ENCODE data around the gene SLFN5. TPM values are rescaled to one million over a fixed set of nuclear protein-coding genes. Genes with fewer than 3 reads are reported as not detected.

Gene SLFN5
- total RNA-seq, 1 donor from 2014 or later, result 18.2 TPM

DNA sequence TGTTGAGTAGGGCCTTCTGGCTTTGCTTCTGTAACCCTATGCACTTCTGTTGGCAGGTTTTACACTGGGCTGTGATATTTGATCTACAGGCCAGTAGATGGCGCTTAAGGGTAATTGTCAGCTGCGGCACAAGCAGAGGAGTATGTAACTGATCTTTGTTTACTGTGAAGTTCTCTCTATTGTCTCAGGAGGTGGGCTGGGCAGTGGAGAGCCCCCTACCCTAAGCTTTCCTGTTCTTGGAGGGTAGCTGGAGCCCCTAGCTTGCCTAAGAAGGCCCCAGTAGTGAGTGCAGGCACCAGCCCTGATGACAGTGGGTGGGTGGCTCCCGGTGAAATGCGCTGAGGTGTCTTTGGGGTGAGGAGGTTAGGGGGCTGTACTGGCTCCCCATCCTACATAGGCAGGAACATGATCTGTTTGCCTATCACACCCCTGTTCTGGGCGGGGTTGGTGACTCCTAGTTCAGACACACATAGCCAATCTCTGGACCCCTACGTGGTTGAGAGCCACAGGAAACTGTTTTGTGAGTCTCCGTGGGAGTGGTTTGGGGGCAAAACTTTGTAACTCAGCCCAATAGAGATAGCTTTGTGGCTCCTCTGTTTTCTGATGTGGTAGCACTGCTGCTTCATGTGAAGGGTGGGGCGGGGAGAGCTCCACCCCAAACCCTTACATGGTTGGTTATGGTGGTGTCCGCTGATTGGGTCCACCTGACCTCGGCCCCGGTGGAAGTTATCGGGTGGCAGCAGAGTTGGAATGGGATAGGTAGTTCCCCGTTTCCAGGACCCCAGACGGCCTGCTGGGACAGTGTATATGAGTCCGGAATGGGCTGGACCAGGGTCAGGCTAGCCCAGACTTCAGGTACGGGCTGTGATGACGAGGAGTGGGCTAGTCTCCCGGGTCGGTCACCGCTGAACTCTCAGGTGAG is 70.2 kb downstream of the SLFN5 start:
- peak; percentile 53 for TF ChIP-seq CTCF (IDR thresholded peaks at IDR 0.05; ENCODE audit: unreplicated experiment)
- peak overlapping the region; percentile 89 for H3K4me3 Mint-ChIP-seq (ENCODE audit: unreplicated experiment)
- DNase-seq (ENCODE audit: low spot score), result peak; percentile 46

DNA sequence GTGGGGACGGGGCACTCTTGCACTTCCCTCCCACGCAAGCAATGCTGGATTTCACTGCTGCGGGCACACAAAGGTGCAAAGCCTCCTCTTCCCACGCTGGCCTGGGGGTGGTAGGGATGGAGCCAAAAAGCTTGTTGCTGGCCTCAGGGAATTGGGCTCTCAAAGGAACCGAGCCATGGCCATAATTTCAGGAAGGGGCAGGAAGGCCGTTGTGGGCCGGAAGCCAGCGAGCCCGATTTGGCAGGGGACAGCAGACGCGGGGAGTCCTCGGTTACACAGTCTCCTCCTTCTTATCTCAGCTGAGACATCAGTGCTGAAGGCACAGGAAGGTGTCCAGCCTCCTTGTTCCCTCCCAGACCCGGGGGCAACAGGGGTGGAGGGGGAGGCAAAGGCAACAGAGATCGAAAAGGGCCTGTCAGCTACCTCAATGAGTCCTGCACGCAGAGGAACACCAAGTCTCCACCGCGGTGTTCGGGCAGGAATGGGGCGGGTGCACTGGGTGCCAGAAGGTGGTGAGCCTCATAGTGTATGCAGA is 71.1 kb downstream of the SLFN5 start:
- Mint-ChIP-seq H3K36me3 (ENCODE audit: low read depth, unreplicated experiment) (no peaks in the 10 kb centered on the region), H3K27me3 (ENCODE audit: unreplicated experiment) (peaks cover 8% of the 10 kb centered on the region), H3K27ac (ENCODE audit: unreplicated experiment) (no peak overlapping the region), H3K4me1 (ENCODE audit: unreplicated experiment) (peaks cover 8% of the 10 kb centered on the region), H3K9me3 (ENCODE audit: unreplicated experiment) (no peaks in the 10 kb centered on the region), H3K4me3 (ENCODE audit: unreplicated experiment) (peak overlapping the region; percentile 89)
- no peak for TF ChIP-seq CTCF (IDR thresholded peaks at IDR 0.05; ENCODE audit: unreplicated experiment)
- DNase-seq (ENCODE audit: low spot score), result peak; percentile 6

More for the DNA sequence above, 70.2 kb downstream of the SLFN5 start:
- Mint-ChIP-seq H3K27ac (ENCODE audit: unreplicated experiment) (no peak overlapping the region), H3K9me3 (ENCODE audit: unreplicated experiment) (no peaks in the 10 kb centered on the region), H3K4me1 (ENCODE audit: unreplicated experiment) (peaks cover 8% of the 10 kb centered on the region), H3K27me3 (ENCODE audit: unreplicated experiment) (peaks cover 8% of the 10 kb centered on the region), H3K36me3 (ENCODE audit: low read depth, unreplicated experiment) (no peaks in the 10 kb centered on the region)

GRCh38 chr17:35314415-35315216 is 71.7 kb downstream of the SLFN5 start:
- H3K36me3 Mint-ChIP-seq (ENCODE audit: low read depth, unreplicated experiment), result no peaks in the 10 kb centered on the region
- no peak for TF ChIP-seq CTCF (IDR thresholded peaks at IDR 0.05; ENCODE audit: unreplicated experiment)
- no peaks in the 10 kb centered on the region for H3K9me3 Mint-ChIP-seq (ENCODE audit: unreplicated experiment)
- H3K27ac Mint-ChIP-seq (ENCODE audit: unreplicated experiment), result no peak overlapping the region
- no peak for DNase-seq (ENCODE audit: low spot score)
- H3K27me3 Mint-ChIP-seq (ENCODE audit: unreplicated experiment), result peaks cover 8% of the 10 kb centered on the region
- H3K4me1 Mint-ChIP-seq (ENCODE audit: unreplicated experiment), result peaks cover 8% of the 10 kb centered on the region
- no peak overlapping the region for H3K4me3 Mint-ChIP-seq (ENCODE audit: unreplicated experiment)

DNA sequence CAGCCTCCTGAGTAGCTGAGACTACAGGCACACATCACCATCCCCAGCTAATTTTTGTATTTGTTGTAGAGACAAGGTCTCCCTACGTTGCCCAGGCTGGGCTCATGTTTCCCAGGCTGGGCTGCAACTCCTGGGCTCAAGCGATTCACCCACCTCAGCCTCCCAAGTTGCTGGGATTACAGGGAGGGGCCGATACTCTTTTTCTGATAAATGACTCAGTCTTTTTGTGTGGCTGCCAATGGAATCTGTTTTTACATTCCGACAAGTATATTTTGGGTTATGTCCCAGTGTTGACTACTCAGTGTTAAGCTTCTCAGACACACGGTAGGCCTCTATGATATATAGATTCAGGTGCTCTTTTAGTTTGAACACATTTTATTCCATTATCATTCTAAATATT is 72.4 kb downstream of the SLFN5 start:
- DNase-seq (ENCODE audit: low spot score), result no peak
- Mint-ChIP-seq H3K4me1 (ENCODE audit: unreplicated experiment) (peaks cover 8% of the 10 kb centered on the region), H3K9me3 (ENCODE audit: unreplicated experiment) (no peaks in the 10 kb centered on the region), H3K4me3 (ENCODE audit: unreplicated experiment) (no peak overlapping the region), H3K27ac (ENCODE audit: unreplicated experiment) (no peak overlapping the region), H3K36me3 (ENCODE audit: low read depth, unreplicated experiment) (no peaks in the 10 kb centered on the region), H3K27me3 (ENCODE audit: unreplicated experiment) (peaks cover 8% of the 10 kb centered on the region)
- TF ChIP-seq CTCF (IDR thresholded peaks at IDR 0.05; ENCODE audit: unreplicated experiment), result no peak
